GM12878 (cell line): ENCODE data around the gene ZNF736. TPM values are rescaled to one million over a fixed set of nuclear protein-coding genes. Genes with fewer than 3 reads are reported as not detected.

ENCODE experiments used
- ESRRA ChIP-seq: IDR thresholded peaks from 2 replicates; pipeline ENCODE4 v1.6.1; 2012; ENCODE audit warnings: mild to moderate bottlenecking, low read length, improper control_type of control experiment
- FOXM1 ChIP-seq: IDR thresholded peaks from 2 replicates; pipeline ENCODE4 v1.6.1; 2012; ENCODE audit warnings: low read depth, mild to moderate bottlenecking, inconsistent platforms, low read length, moderate library complexity
- HCFC1 ChIP-seq: fragments of 150-350 bp; IDR thresholded peaks from 2 replicates; pipeline ENCODE4 v1.6.1; 2014; ENCODE audit warnings: low read length
- IRF4 ChIP-seq: IDR thresholded peaks from 2 replicates; pipeline ENCODE4 v1.6.1; 2011; ENCODE audit warnings: low read depth, low read length
- KAT2A ChIP-seq: conservative IDR thresholded peaks from 2 replicates; pipeline ENCODE4 v1.6.1; 2011; ENCODE audit warnings: low read depth, low read length; ENCODE audit not compliant: control insufficient read depth
- MEF2A ChIP-seq: IDR thresholded peaks from 2 replicates; pipeline ENCODE4 v1.6.1; 2011; ENCODE audit warnings: low read depth, mild to moderate bottlenecking, low read length, moderate library complexity; ENCODE audit not compliant: insufficient read depth
- NFIC ChIP-seq: IDR thresholded peaks from 2 replicates; pipeline ENCODE4 v1.6.1; 2012; ENCODE audit warnings: low read depth, mild to moderate bottlenecking, inconsistent platforms, low read length, moderate library complexity
- NFYB ChIP-seq: IDR thresholded peaks from 2 replicates; pipeline ENCODE4 v1.6.1; 2011; ENCODE audit warnings: low read depth, mild to moderate bottlenecking, low read length, improper control_type of control experiment, moderate library complexity; ENCODE audit not compliant: insufficient read depth
- NR2C1 ChIP-seq: fragments of 450-650 bp; IDR thresholded peaks from 2 replicates; pipeline ENCODE4 v1.6.1; 2017; ENCODE audit warnings: antibody characterized with exemption, mild to moderate bottlenecking, moderate library complexity
- POLR2AphosphoS2 ChIP-seq: IDR thresholded peaks from 2 replicates; pipeline ENCODE4 v1.6.1; 2011; ENCODE audit warnings: low read depth, mild to moderate bottlenecking, low read length, improper control_type of control experiment, moderate library complexity
- RAD21 ChIP-seq: IDR thresholded peaks from 2 replicates; pipeline ENCODE4 v1.6.1; 2011; ENCODE audit warnings: mild to moderate bottlenecking, low read depth, low read length, moderate library complexity; ENCODE audit not compliant: insufficient read depth
- RB1 ChIP-seq: fragments of 450-650 bp; formaldehyde crosslinking; IDR thresholded peaks from 2 replicates; pipeline ENCODE4 v1.6.1; 2017; ENCODE audit warnings: mild to moderate bottlenecking, borderline replicate concordance
- RBBP5 ChIP-seq: fragments of 200-600 bp; sonication (generic); conservative IDR thresholded peaks from 2 replicates; pipeline ENCODE4 v1.6.1; 2016
- SREBF2 ChIP-seq: IDR thresholded peaks from 2 replicates; pipeline ENCODE4 v1.6.1; 2012; ENCODE audit warnings: mild to moderate bottlenecking, low read length
- SUPT20H ChIP-seq: IDR thresholded peaks from 2 replicates; pipeline ENCODE4 v1.6.1; 2011; ENCODE audit warnings: low read depth, mild to moderate bottlenecking, low read length, moderate library complexity, borderline replicate concordance; ENCODE audit not compliant: control insufficient read depth
- TAF1 ChIP-seq: IDR thresholded peaks from 2 replicates; pipeline ENCODE4 v1.6.1; 2011; ENCODE audit warnings: mild to moderate bottlenecking, low read depth, low read length, borderline replicate concordance
- polyA plus RNA-seq, 11 experiments: library from polyadenylated mRNA; depleted of rRNA in 4 of 11; unstranded in 6 of 11; stranded (reverse) in 5 of 11; fragments of >200 nt; fragmentation: Nextera tagmentation in 4 of 11; fragmentation: Illumina TruSeq in 1 of 11; extraction: Ambion mirVana in 4 of 11; extraction: Trizol in 1 of 11; gene quantifications; 1 replicate in 1 of 11; 2 replicates in 10 of 11; pipeline versions ENCODE4 v1.2.1 to v1.2.3, GENCODE V29; 2011 to 2016; ENCODE audit warnings: inconsistent platforms in 2 of 11, missing spikeins in 2 of 11, low read depth in 1 of 11
- total RNA-seq, 4 experiments: library from RNA; depleted of rRNA in 3 of 4; stranded (reverse); fragments of >200 nt in 3 of 4; fragmentation: Illumina TruSeq in 1 of 4; extraction: Trizol in 1 of 4; gene quantifications; 2 replicates each; pipeline versions ENCODE4 v1.2.1 to v1.2.3, GENCODE V29; 2013 to 2021
- TF ChIP-seq, protein P1 (sequence below): IDR thresholded peaks from 2 replicates; pipeline ENCODE4 v1.6.1; 2011; ENCODE audit warnings: borderline replicate concordance, low read depth, mild to moderate bottlenecking, moderate library complexity, low read length; ENCODE audit not compliant: insufficient read depth, poor library complexity, severe bottlenecking
- TF ChIP-seq, protein P2 (sequence below): fragments of 450-650 bp; IDR thresholded peaks from 2 replicates; pipeline ENCODE4 v1.6.1; 2017; ENCODE audit warnings: low read depth, mild to moderate bottlenecking, moderate library complexity
- TF ChIP-seq, protein P3 (sequence below): IDR thresholded peaks from 2 replicates; pipeline ENCODE4 v1.6.1; 2012; ENCODE audit warnings: low read length, inconsistent platforms
- TF ChIP-seq, protein P4 (sequence below): IDR thresholded peaks from 2 replicates; pipeline ENCODE4 v1.6.1; 2011; ENCODE audit warnings: borderline replicate concordance, low read depth, mild to moderate bottlenecking, moderate library complexity, mixed read lengths, low read length; ENCODE audit not compliant: insufficient read depth; ENCODE audit errors: extremely low read length
- TF ChIP-seq, protein P5 (sequence below): fragments of 450-650 bp; formaldehyde crosslinking; IDR thresholded peaks from 2 replicates; pipeline ENCODE4 v1.4.0; 2020; ENCODE audit warnings: mild to moderate bottlenecking, moderate library complexity

The ZNF736 gene
- total and polyA plus RNA-seq, 10 of the 15 experiments (the other 5 are each of a cell fraction or from before 2014, with no cell fraction given), result 1.9 to 22.5 (median 9.2) TPM

DNA sequence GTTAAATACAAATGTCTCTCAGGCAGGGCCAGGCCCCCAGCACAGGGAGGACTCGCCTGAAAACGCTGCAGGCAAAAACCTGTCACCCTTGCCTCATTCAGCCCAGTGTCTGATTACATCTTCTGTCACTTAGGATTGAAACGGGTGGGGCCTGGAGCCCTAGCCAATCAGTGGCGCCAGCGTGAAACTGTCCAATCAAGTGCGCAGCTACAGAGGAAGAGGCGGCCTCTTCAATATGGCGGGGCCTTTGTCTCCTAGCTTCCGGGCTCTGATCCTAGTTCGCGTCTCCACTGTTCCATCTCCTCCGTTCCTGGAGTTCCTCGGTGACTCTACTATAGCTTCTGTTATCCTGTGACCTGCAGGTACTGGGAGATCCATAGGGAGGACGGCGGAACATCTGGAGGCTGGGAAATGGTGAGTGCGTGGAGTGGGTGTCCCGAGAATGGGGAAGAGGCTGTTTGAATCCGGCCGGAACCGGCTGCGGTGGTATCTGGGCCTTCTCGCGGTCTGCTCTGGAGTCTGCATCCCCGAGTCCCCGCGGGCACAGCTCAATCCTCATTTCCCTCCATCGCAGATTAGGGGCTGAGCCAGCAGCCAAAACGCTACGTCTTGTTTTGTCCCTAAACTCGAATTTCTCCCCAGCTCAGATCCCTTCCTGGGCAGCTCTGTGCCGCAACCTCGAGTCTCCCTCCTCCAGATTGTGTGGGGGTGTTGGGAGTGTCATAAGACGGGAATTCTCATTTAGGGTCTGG, at the start of gene ZNF736 (continued):
- TF ChIP-seq, protein P1, sequence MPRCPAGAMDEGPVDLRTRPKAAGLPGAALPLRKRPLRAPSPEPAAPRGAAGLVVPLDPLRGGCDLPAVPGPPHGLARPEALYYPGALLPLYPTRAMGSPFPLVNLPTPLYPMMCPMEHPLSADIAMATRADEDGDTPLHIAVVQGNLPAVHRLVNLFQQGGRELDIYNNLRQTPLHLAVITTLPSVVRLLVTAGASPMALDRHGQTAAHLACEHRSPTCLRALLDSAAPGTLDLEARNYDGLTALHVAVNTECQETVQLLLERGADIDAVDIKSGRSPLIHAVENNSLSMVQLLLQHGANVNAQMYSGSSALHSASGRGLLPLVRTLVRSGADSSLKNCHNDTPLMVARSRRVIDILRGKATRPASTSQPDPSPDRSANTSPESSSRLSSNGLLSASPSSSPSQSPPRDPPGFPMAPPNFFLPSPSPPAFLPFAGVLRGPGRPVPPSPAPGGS, result no peak
- TF ChIP-seq SREBF2 (no peak), NR2C1 (no peak), ESRRA (no peak), NFYB (peak; percentile 97), POLR2AphosphoS2 (peak; percentile 77; the same call in 1 of the 2 replicates), TAF1 (peak; percentile 87), RBBP5 (no peak), IRF4 (no peak), SUPT20H (no peak), RB1 (0 out of 2 replicates have a peak, but pooled peaks have one; percentile 29), KAT2A (no peak), NFIC (no peak), FOXM1 (no peak), MEF2A (no peak), RAD21 (no peak), HCFC1 (peak; percentile 40; the same call in 1 of the 2 replicates)
- TF ChIP-seq, protein P2, sequence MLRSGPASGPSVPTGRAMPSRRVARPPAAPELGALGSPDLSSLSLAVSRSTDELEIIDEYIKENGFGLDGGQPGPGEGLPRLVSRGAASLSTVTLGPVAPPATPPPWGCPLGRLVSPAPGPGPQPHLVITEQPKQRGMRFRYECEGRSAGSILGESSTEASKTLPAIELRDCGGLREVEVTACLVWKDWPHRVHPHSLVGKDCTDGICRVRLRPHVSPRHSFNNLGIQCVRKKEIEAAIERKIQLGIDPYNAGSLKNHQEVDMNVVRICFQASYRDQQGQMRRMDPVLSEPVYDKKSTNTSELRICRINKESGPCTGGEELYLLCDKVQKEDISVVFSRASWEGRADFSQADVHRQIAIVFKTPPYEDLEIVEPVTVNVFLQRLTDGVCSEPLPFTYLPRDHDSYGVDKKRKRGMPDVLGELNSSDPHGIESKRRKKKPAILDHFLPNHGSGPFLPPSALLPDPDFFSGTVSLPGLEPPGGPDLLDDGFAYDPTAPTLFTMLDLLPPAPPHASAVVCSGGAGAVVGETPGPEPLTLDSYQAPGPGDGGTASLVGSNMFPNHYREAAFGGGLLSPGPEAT, result peak; percentile 81
- TF ChIP-seq, protein P3, sequence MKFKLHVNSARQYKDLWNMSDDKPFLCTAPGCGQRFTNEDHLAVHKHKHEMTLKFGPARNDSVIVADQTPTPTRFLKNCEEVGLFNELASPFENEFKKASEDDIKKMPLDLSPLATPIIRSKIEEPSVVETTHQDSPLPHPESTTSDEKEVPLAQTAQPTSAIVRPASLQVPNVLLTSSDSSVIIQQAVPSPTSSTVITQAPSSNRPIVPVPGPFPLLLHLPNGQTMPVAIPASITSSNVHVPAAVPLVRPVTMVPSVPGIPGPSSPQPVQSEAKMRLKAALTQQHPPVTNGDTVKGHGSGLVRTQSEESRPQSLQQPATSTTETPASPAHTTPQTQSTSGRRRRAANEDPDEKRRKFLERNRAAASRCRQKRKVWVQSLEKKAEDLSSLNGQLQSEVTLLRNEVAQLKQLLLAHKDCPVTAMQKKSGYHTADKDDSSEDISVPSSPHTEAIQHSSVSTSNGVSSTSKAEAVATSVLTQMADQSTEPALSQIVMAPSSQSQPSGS, result no peak
- TF ChIP-seq, protein P4, sequence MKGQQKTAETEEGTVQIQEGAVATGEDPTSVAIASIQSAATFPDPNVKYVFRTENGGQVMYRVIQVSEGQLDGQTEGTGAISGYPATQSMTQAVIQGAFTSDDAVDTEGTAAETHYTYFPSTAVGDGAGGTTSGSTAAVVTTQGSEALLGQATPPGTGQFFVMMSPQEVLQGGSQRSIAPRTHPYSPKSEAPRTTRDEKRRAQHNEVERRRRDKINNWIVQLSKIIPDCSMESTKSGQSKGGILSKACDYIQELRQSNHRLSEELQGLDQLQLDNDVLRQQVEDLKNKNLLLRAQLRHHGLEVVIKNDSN, result no peak
- TF ChIP-seq, protein P5, sequence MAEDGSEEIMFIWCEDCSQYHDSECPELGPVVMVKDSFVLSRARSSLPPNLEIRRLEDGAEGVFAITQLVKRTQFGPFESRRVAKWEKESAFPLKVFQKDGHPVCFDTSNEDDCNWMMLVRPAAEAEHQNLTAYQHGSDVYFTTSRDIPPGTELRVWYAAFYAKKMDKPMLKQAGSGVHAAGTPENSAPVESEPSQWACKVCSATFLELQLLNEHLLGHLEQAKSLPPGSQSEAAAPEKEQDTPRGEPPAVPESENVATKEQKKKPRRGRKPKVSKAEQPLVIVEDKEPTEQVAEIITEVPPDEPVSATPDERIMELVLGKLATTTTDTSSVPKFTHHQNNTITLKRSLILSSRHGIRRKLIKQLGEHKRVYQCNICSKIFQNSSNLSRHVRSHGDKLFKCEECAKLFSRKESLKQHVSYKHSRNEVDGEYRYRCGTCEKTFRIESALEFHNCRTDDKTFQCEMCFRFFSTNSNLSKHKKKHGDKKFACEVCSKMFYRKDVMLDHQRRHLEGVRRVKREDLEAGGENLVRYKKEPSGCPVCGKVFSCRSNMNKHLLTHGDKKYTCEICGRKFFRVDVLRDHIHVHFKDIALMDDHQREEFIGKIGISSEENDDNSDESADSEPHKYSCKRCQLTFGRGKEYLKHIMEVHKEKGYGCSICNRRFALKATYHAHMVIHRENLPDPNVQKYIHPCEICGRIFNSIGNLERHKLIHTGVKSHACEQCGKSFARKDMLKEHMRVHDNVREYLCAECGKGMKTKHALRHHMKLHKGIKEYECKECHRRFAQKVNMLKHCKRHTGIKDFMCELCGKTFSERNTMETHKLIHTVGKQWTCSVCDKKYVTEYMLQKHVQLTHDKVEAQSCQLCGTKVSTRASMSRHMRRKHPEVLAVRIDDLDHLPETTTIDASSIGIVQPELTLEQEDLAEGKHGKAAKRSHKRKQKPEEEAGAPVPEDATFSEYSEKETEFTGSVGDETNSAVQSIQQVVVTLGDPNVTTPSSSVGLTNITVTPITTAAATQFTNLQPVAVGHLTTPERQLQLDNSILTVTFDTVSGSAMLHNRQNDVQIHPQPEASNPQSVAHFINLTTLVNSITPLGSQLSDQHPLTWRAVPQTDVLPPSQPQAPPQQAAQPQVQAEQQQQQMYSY, result no peak
